ENCODE data around the gene MYO16. TPM values are rescaled to one million over a fixed set of nuclear protein-coding genes. Genes with fewer than 3 reads are reported as not detected.
A peak's percentile ranks its signal among the peaks of the same experiment; 100 is the strongest.

MYO16 gene
- total and polyA plus RNA-seq, 8 donors = 1.1 to 2.5 (median 1.7) TPM

- intact Hi-C loops (cut with DNase I) = no loop called here
- Histone ChIP-seq H3K27me3 (no peaks in the 10 kb centered on the region), H3K4me1 (no peaks in the 10 kb centered on the region), H3K27ac (no peak overlapping the region), H3K4me3 (no peak overlapping the region), H3K36me3 (no peaks in the 10 kb centered on the region), H3K9me3 (no peaks in the 10 kb centered on the region)
- ATAC-seq (no peak), DNase-seq (no peak)
- TF ChIP-seq CTCF (IDR thresholded peaks at IDR 0.05) = no peak
Observed at GRCh38 chr13:108851660-108852059, 222.2 kb downstream of the MYO16 start.

DNA sequence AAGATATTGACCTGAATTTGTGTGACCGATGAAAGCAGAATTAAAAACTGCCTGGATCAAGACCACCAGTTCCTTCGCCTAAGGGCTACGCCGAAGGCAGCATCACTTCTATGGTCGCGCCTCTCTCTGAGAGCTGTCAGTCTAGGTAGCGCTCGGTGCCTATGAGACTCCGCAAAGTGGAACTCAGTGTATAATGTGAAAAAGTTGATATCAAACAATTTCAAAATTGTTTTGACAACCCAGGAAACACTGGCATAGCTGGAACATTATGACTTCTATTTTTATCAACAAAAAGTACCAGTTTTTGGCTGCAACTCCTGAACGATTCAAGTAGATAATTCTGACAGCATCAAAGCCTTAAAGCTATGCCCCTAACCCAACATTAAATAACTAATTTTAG, 223.6 kb downstream of the MYO16 start:
- Histone ChIP-seq H3K27ac (no peak overlapping the region), H3K4me1 (no peaks in the 10 kb centered on the region), H3K4me3 (no peak overlapping the region), H3K27me3 (no peaks in the 10 kb centered on the region), H3K9me3 (peaks cover 0 to 2% of the 10 kb centered on the region in 2 donors), H3K36me3 (no peaks in the 10 kb centered on the region)
- TF ChIP-seq CTCF (IDR thresholded peaks at IDR 0.05) = no peak
- DNase-seq (no peak), ATAC-seq (no peak)
- intact Hi-C loops (cut with DNase I) = no loop called here

- H3K27ac ChIP-seq = no peak overlapping the region
- H3K27me3 ChIP-seq = no peaks in the 10 kb centered on the region
- TF ChIP-seq CTCF (IDR thresholded peaks at IDR 0.05) = no peak
- H3K4me1 ChIP-seq = no peaks in the 10 kb centered on the region
- H3K9me3 ChIP-seq = peaks cover 0 to 2% of the 10 kb centered on the region in 2 donors
- no peaks in the 10 kb centered on the region for H3K36me3 ChIP-seq
- intact Hi-C loops (cut with DNase I) = no loop called here
- no peak overlapping the region for H3K4me3 ChIP-seq
- ATAC-seq (no peak), DNase-seq (no peak)
Observed at GRCh38 chr13:108855737-108856387, 226.5 kb downstream of the MYO16 start.

DNA sequence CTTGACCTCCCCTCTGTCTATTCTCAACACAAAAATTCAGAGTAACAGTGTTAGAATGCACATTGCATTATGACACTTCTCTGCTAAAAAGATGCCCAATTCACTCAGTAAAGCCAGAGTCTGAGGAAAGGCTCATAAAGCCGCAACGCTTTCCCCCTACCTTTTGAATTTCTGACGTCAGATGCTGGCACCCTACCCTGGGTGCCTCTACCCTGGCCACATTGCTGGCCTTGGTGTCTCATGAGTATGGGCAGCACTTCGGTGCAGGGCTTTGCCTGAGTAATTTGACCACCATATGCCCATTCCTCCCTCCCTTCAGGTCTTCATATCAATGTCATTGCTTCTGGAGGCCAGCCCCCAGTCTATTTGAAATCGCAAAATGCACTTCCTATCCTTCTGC, 229.3 kb downstream of the MYO16 start:
- intact Hi-C loops (cut with DNase I) = no loop called here
- Histone ChIP-seq H3K9me3 (peaks cover 0 to 2% of the 10 kb centered on the region in 2 donors), H3K27me3 (no peaks in the 10 kb centered on the region), H3K36me3 (no peaks in the 10 kb centered on the region), H3K4me1 (no peaks in the 10 kb centered on the region), H3K27ac (no peak overlapping the region), H3K4me3 (no peak overlapping the region)
- DNase-seq (no peak), ATAC-seq (no peak)
- TF ChIP-seq CTCF (IDR thresholded peaks at IDR 0.05) = no peak

DNA sequence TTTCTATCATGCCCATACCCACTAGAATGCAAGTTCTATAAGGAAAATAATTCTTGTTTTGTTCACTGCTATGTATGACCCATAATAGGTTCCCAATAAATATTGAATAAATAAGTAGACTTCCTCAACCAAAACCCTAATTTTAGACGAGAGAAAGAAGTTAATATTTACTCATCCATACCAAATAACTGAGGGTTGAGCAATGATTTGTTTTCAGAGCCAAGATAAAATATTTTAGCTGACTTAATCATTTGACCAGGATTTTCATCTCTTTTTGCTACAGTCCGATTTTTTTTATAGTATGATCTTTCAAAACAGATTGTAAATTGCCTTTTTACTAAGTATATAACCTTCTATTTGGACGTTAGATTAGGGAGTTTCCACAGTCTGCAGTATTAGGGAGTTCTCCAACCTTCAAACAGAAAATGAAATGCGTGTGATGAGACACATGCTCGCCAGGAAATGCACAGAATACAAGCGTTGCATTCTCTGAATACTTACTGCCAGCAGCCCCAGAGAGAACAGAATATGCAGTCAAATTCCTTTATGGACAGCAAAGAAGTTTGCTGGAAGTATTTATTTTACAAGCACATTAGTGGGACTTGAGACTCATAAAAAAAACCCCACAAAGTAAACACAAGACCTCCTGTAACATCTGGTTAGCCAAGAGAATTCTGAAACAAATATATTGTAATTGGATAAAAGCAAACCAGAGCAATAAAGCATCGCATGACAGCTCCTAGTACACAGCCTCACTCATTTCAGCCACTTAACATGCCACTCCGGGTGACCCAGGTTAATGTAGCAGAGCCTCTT, 230.0 kb downstream of the MYO16 start:
- peak; percentile 71 for ATAC-seq
- Histone ChIP-seq H3K27ac (no peak overlapping the region), H3K4me3 (no peak overlapping the region), H3K36me3 (no peaks in the 10 kb centered on the region), H3K4me1 (no peaks in the 10 kb centered on the region), H3K9me3 (peaks cover 0 to 2% of the 10 kb centered on the region in 2 donors), H3K27me3 (no peaks in the 10 kb centered on the region)
- peak in 2 of 4 donors; percentile 8 to 35 for DNase-seq
- intact Hi-C loops (cut with DNase I) = no loop called here
- no peak for TF ChIP-seq CTCF (IDR thresholded peaks at IDR 0.05)

All from left lung (tissue), 10 donors.